Subcutaneous adipose tissue (tissue), 4 donors: ENCODE results near the gene MTMR10. TPM values are rescaled to one million over a fixed set of nuclear protein-coding genes. Genes with fewer than 3 reads are reported as not detected.

Source experiments
- total RNA-seq, 4 donors: library from RNA; depleted of rRNA; stranded (reverse); fragments of >200 nt; gene quantifications; one replicate each; pipeline ENCODE4 v1.1.0, GENCODE V29; 2016
- TF ChIP-seq, protein P1 (sequence below): fragments of 450-650 bp; IDR thresholded peaks from one replicate; pipeline ENCODE4 v1.5.1; 2016; ENCODE audit warnings: low read depth, mild to moderate bottlenecking, control low read depth, antibody characterized with exemption, moderate library complexity

The MTMR10 gene
- total RNA-seq, 4 donors from 2014 or later: 45.4 to 71.6 (median 54.6) TPM

DNA sequence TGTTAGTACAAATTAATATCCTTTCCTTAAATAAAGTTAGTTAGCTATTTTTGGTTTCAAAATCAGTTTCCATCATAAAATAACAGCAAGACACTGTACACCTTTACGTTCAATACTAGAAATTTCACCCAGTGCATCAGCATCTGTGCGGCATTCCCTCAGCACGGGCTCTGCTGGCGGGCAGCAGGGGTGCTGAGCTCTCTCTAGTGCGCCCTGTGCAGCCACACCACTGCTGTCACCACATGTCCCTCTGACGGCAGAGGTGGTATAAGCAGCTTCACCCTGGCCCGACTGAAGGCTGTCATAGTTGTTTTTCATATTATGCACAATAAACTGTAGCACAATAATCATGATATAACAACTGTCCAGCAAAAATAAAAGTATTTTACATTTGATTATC, 52.3 kb downstream of the MTMR10 start:
- TF ChIP-seq, protein P1, sequence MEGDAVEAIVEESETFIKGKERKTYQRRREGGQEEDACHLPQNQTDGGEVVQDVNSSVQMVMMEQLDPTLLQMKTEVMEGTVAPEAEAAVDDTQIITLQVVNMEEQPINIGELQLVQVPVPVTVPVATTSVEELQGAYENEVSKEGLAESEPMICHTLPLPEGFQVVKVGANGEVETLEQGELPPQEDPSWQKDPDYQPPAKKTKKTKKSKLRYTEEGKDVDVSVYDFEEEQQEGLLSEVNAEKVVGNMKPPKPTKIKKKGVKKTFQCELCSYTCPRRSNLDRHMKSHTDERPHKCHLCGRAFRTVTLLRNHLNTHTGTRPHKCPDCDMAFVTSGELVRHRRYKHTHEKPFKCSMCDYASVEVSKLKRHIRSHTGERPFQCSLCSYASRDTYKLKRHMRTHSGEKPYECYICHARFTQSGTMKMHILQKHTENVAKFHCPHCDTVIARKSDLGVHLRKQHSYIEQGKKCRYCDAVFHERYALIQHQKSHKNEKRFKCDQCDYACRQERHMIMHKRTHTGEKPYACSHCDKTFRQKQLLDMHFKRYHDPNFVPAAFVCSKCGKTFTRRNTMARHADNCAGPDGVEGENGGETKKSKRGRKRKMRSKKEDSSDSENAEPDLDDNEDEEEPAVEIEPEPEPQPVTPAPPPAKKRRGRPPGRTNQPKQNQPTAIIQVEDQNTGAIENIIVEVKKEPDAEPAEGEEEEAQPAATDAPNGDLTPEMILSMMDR: no peak

DNA sequence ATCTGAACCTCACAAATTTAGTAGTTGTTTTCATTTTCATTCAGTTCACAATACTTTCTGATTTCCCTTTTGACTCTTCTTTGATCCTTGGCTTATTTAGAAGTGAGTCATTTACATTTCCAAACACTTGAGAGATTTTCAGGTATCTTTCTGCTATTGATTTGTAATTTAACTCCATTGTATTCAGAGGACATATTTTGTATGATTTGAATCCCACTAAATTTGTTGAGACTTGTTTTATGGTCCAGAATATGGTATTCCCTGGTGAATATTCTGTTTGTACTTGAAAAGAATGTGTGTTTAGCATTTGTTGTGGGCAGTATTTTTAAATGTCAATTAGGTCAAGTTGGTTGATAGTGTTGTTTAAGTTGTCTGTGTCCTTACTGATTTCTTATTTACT, 58.1 kb downstream of the MTMR10 start:
- TF ChIP-seq, protein P1: no peak

DNA sequence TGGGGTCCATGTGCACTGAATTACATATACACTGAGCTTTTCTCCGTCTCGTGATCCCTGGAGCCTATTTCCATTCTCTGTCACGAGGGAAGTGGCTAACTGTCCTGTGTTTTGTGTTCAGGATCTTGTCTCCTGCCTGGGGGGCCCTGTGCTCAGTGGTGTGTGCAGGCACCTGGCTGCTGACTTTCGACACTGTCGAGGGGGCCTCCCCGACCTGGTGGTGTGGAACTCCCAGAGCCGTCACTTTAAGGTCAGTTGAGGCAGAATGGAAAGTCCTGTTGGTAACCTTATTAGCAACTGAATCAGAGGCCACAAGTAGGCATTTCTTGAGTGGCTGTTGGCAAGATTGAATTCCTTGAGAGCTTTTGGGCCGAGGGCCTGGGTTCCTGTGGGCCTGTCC, 61.0 kb downstream of the MTMR10 start:
- TF ChIP-seq, protein P1: no peak

DNA sequence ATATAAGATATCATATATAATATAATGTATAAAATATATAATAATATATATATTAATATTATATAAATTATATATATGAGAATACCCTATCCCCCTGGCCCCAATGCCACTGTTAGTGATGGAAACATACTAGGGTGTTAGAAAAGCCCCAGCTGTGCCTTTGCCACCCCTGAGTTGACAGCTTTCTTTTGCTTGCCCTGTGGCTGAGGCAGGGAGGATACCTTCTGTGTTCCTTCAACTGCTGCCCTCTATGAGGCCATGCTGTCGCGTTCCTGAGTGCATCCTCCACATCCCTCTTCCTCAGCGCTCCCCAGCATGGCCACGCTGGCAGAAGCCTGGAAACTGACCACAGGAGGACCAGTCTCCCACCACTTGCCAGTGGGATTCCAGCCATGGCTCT, 61.4 kb downstream of the MTMR10 start:
- TF ChIP-seq, protein P1: no peak

DNA sequence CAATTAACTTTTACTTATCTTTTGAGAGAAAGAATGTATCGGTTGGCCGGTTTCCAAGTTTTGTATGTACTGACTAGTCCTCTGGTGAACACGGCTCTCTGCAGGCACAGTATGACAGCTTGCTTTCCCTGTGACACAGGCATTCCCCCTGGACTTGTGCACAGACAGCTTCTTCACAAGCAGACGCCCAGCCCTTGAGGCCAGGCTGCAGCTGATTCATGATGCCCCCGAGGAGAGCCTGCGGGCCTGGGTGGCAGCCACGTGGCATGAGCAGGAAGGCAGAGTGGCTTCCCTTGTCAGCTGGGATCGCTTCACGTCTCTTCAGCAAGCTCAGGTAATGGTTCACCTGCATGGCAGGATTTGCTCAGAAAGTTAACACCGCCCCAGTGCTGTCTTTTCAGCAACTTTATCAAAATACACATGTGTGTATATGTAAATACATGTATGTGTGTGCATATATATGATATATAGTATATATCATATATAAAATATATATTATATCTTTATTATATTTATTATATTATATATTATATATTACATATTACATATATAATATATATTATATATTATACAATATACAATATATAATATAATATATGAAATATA, 62.3 kb downstream of the MTMR10 start:
- TF ChIP-seq, protein P1: no peak

DNA sequence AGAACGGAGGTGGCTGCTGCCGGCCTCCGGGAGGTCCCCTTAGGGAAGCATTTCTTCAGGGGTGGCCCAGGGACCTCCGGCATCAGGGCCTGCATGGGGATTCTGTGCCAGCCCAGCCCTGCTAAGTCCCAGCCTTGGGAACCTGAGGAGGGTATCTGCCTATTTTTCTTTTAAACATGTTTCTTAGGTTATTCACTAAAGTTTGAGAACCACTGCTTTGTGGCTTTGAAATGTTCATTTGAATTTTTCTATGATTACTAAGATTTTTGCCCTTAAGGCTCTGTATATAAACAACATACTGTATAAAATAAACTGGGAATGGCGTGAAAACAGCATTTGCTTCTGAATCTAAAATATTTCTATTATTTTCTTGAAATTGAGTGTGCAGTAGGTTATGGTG, 63.4 kb downstream of the MTMR10 start:
- TF ChIP-seq, protein P1: no peak

DNA sequence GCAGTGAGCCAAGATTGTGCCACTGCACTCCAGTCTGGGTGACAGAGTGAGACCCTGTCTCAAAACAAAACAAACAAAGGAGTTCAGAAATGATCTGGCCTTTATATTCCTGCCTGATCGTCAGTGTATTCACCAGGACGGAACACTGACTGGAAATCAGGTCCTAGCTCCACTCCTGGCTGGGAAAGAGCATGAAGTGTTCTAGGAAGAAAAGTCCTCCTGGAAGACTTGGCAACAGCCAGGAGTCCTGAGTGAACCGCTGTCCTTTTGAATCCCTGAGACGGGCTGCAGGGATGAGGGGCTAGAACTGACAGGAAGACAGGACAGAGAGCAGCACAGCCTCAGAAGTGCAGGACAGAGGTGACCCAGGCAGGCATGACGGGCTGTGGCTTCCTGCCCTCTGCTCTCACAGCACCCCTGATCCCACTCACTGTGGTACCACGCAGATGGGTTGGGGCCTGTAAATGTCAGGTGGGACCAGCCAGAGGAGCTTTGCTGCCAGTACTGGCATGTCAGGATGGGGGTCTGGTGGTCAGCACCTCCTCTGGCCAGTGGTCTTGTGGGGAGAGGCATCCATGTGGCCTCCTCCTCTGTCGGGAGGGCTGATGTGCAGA, 64.2 kb downstream of the MTMR10 start:
- TF ChIP-seq, protein P1: no peak
